GM12872 (cell line): Measurements from ENCODE around the gene COMP.

Source experiments
- TF ChIP-seq, protein P1 (sequence below): IDR thresholded peaks from 3 replicates; pipeline ENCODE4 v1.5.1; 2011; ENCODE audit warnings: low read depth, mild to moderate bottlenecking, low read length, moderate library complexity; ENCODE audit not compliant: insufficient read depth

The COMP gene

DNA sequence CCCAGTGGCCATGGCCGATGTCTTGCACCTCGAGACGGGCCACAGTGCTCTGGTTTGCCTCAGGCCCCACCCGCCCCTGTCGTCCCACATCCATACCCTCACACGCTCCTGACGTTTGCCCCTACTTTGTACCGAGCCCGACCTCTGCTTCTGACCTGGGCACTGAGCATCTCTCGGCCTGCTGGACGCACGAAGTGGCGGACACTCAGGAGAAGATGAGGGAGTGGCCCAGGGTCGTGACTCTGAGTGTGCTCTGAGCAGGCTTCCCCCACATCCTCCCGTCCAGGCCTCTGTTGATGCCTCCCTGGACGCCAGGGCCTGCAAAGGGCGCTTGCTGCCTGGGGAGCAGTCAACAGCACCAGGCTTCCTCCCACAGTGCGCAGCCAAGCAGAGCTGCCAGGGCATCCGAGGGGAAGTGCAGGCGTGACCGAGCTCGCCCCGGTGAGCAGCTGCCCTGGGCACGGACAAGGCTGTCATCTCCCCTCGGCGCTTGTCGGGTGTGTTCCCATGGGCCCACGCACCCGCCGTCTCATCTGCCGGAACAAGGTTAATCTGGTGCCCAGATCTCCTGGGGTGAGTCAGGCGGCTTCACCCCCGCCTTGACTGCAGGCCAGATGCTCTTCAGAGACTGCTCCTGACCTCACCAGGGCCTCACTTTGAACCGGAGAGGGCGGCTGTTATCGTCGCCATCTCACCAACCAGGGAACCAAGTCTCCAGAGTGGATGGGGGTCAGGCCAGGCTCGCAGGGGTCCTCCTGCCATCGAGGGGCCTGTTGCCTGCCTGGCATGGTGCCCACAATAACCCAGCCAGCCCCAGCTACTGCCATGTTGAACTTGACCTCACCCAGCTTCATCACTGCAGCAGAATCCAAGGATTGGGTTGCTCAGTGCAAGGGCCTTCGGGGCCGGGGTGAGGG, 27.2 kb downstream of the COMP start:
- TF ChIP-seq, protein P1, sequence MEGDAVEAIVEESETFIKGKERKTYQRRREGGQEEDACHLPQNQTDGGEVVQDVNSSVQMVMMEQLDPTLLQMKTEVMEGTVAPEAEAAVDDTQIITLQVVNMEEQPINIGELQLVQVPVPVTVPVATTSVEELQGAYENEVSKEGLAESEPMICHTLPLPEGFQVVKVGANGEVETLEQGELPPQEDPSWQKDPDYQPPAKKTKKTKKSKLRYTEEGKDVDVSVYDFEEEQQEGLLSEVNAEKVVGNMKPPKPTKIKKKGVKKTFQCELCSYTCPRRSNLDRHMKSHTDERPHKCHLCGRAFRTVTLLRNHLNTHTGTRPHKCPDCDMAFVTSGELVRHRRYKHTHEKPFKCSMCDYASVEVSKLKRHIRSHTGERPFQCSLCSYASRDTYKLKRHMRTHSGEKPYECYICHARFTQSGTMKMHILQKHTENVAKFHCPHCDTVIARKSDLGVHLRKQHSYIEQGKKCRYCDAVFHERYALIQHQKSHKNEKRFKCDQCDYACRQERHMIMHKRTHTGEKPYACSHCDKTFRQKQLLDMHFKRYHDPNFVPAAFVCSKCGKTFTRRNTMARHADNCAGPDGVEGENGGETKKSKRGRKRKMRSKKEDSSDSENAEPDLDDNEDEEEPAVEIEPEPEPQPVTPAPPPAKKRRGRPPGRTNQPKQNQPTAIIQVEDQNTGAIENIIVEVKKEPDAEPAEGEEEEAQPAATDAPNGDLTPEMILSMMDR = no peak

DNA sequence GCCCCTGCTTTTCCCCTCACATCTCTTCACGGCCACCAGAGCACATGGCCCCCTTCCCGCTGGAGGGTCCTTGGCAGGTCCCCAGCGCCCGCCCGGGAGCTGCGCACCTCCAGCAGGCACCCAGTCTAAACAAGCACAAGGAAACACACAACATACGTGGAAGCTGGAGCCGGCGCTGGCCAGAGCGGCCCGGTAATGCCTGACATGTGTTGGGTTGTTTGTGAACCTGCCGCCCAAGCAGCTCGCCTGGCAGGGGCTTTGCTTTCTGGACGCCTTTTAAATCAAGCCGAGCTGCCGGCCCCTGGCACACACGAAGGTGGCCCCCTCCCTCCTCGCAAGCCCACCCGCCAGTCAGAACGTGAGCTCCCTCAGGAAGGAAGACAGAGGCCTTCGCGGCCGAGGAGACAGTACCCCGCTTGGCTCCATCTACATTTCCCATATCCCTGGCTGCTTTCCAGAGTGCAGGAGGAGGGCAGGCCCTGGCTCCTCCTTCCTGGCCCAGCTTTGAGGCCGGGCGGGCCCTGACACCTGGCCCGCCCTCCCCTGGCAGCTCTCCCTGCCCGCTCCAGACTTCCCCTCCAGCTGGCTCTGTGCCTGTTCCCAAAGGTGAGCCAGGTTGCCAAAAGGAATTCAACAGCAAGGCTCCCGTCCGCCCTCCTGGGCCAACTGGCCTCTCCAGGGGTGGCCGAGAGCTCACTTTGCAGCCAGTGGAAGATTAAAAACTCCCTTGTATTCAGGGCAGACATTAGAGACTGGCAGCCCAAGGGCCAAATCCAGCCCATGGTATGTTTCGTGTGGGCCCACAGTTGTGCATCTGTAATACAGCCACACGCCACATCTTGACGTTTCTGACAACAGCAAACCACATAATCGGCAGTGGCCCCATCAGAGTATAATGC, 28.7 kb downstream of the COMP start:
- TF ChIP-seq, protein P1 = no peak

DNA sequence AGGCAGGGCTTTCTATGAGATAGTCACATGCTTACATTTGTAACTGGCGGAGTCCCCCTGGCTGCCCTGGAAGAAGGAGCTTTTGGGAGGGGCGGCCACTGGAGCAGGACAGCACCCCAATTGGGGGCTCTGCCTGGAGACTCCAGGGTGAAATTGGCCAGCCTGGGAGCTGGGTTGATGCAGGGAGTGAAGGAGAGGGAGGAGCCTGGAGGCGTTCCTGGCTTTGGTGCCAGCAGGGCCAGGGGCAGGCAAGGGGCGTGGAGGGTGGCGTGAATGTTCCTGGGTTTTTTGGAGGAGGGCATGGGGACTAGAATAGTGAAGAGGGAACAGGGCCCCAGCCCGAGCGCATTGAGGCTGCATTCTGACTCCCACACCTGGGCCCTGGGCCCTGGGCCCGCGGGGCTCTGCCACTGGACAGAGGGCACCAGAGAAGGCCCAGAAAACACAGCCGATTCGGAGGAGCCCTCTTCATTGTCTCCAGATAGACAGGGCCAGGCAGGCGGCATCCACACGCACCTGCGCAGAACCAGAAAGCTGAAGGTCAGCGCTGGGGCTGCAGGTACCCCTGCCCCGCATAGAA, 29.5 kb downstream of the COMP start:
- TF ChIP-seq, protein P1 = no peak

DNA sequence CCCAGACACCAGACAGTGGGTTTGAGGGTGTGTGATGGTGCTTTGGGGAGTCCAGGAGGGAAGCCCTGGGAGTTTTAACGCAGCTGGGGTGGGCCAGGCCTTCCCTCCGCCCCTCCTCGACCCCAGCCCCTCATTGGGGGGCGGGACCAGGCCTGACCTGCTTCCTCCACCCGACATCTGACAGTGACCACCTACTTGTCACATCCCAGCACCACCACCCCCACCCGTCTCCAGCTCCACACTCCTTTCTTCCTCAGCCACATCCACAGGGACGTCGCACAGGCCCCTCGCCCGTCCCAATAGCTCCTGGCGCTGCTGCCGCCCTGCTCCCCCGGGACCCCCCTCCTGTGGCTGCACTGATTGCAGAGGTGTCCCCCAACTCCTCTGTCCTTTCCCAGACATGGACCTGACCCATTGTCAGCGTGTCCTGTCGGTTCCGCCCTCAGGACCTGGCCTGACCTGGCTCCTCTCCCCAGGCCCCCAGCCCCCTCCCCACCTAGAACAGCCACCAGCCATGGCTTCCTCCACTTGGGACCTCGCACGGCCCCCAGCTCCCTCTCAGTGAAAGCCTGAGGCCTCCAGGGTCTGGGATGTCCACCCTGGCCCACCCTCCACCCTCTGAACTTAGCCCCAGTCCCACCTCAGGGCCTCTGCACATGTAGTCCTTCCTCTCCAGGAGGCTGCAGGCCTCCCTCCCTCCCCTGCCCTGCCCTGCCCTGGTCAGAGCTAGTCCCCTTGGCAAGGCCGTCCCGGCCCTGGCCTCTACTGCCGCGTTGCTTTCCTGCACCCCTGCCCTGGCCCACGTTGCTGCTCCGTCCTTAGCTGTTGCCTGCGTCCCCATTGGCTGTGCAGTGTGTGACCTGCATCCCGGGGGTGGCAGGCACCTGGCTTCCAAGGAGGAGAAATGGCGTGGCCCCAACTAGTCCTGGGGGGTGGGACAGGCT, 30.4 kb downstream of the COMP start:
- TF ChIP-seq, protein P1 = no peak

DNA sequence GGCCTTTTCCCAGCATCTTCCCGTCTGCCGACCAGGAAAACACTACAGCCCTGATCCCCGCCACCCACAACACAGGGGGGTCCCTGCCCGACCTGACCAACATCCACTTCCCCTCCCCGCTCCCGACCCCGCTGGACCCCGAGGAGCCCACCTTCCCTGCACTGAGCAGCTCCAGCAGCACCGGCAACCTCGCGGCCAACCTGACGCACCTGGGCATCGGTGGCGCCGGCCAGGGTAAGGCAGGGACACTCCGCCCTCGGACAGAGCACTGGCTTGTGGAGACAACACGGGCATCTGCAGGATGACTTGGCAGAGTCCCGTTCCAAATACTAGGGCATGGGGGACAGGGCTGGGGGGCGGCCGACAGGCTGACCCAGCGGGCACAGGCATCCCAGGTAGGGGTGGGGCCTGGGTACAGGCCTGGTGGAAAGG, 31.1 kb downstream of the COMP start:
- TF ChIP-seq, protein P1 = no peak

DNA sequence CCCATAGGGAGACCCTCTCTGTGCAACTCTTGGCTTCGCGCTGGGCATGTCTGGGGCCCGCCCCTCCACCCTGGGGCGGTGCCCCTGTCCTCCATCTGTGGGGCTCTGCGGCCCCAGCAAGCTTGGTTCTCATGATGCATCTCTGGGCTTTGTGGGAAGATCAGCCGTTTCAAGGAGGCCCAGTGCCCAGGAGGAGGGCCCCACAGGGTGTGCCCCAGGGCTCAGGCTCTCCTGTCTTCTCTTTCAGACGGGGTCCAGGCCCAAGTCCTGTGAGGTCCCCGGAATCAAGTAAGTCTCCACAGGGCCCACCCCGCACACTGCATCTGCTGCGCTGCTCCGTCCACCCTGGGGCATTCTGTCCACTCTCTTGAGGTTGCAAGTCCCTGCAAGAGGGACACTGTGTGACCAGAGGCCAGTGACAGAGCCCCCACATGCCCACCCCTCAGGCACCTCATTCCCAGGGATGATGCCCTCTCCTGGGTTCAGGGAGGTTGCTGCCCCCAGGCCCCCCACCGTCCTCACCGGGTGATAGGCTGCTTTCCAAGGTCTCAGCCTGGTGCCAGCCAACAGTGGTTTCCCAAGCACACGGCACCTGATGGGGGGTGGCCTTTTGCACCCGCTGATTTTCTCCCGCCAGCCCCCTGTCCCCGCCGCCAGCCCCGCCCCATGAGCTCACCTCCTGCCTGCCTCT, 31.7 kb downstream of the COMP start:
- TF ChIP-seq, protein P1 = no peak
